ENCODE measurements around the gene GPN2. TPM values are rescaled to one million over a fixed set of nuclear protein-coding genes. Genes with fewer than 3 reads are reported as not detected.
A peak's percentile ranks its signal among the peaks of the same experiment; 100 is the strongest.

GPN2 gene
- total RNA-seq, 1 donor from 2014 or later: 6.8 TPM

DNA sequence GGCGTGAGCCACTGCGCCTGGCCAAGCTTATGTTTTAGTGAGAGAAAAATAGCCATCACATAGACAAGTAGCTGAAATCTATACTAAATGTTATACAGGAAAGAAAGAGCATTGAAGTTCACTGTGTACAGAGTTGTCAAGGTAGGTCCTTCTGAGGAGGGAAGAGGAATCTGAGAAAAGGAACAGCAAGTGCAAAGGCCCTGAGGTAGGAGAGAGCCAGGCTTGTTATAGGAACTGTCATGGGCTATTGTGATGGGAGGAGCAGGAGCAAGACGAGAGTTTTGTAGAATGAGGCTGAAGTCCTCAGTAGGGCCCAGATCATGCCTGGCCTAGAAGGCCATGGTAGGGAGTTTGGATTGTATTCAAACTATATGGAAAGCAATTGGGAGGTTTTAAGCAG lies 59.0 kb downstream of the GPN2 start:
- Histone ChIP-seq H3F3A (ENCODE audit: low read depth) (peaks cover 26% of the 10 kb centered on the region), H3K27ac (no peak overlapping the region), H3K4me1 (peaks cover 25% of the 10 kb centered on the region), H2AFZ (replicated peaks) (no peak overlapping the region), H3K9me3 (ENCODE audit: low read depth) (no peaks in the 10 kb centered on the region), H3K9ac (no peak overlapping the region), H3K79me2 (ENCODE audit: low read depth) (peaks cover 51% of the 10 kb centered on the region), H3K27me3 (no peaks in the 10 kb centered on the region), H4K20me1 (ENCODE audit: low read depth) (peaks cover 61% of the 10 kb centered on the region), H3K4me2 (no peak overlapping the region), H3K4me3 (no peak overlapping the region), H3K36me3 (no peaks in the 10 kb centered on the region)
- Mint-ChIP-seq H3K4me3 (no peak overlapping the region), H3K27ac (no peak overlapping the region), H3K27me3 (ENCODE audit: insufficient read depth, low read depth) (peaks cover 10% of the 10 kb centered on the region), H3K9me3 (no peaks in the 10 kb centered on the region), H3K4me1 (peaks cover 39% of the 10 kb centered on the region), H3K36me3 (peaks cover 24% of the 10 kb centered on the region)
- no peak for TF ChIP-seq EZH2phosphoT487 (IDR thresholded peaks at IDR 0.05)
- DNase-seq (ENCODE audit: low spot score): no peak

DNA sequence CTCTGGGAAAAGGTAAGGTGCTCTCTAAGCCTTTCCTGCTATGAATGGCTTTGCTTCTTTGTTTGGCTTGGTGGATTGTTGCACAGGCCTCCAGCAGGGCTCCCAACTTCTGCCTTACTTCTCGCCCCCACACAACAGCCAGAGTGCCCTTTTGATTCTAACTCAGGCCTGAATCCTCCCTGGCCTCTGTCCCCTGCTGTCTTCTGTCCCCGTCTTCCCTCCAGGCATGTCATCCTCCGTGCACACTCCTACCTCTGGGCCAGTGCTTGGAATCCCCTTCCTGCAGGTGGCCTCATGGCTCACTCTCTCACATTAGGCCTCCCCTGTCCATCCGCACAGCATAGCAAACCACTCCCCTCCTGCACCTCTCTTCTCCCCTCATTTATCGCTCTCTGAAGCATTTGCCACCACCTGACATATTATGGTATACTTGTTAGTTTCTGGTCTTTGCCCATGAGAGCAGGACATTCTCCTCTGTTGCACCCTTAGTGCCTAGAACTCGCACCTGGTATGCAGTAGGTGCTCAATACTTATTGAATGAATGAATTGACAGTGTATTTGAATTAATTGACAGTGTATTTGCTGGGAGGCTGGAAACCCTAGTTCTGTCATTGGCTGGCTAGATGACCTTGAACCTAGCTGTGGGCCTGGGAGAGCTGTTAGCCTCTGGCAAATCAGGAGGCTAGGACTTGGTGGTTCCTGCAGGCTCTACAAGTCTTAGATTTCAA lies 60.7 kb downstream of the GPN2 start:
- DNase-seq (ENCODE audit: low spot score): peak; percentile 33
- H3K27ac ChIP-seq: no peak overlapping the region
- peak overlapping the region; percentile 99 for H3K4me2 ChIP-seq
- H3K9ac ChIP-seq: no peak overlapping the region
- Mint-ChIP-seq H3K27ac (no peak overlapping the region), H3K36me3 (peaks cover 17% of the 10 kb centered on the region), H3K4me1 (peaks cover 36% of the 10 kb centered on the region), H3K27me3 (ENCODE audit: insufficient read depth, low read depth) (peaks cover 14% of the 10 kb centered on the region), H3K4me3 (peak overlapping the region; percentile 30), H3K9me3 (no peaks in the 10 kb centered on the region)
- H3K4me1 ChIP-seq: peaks cover 30% of the 10 kb centered on the region
- no peak overlapping the region for H2AFZ ChIP-seq (replicated peaks)
- TF ChIP-seq, protein P1, sequence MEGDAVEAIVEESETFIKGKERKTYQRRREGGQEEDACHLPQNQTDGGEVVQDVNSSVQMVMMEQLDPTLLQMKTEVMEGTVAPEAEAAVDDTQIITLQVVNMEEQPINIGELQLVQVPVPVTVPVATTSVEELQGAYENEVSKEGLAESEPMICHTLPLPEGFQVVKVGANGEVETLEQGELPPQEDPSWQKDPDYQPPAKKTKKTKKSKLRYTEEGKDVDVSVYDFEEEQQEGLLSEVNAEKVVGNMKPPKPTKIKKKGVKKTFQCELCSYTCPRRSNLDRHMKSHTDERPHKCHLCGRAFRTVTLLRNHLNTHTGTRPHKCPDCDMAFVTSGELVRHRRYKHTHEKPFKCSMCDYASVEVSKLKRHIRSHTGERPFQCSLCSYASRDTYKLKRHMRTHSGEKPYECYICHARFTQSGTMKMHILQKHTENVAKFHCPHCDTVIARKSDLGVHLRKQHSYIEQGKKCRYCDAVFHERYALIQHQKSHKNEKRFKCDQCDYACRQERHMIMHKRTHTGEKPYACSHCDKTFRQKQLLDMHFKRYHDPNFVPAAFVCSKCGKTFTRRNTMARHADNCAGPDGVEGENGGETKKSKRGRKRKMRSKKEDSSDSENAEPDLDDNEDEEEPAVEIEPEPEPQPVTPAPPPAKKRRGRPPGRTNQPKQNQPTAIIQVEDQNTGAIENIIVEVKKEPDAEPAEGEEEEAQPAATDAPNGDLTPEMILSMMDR (IDR thresholded peaks at IDR 0.05): no peak
- TF ChIP-seq EZH2phosphoT487 (IDR thresholded peaks at IDR 0.05): no peak
- peaks cover 61% of the 10 kb centered on the region for H4K20me1 ChIP-seq (ENCODE audit: low read depth)
- H3K79me2 ChIP-seq (ENCODE audit: low read depth): peaks cover 51% of the 10 kb centered on the region
- H3K27me3 ChIP-seq: no peaks in the 10 kb centered on the region
- no peaks in the 10 kb centered on the region for H3K9me3 ChIP-seq (ENCODE audit: low read depth)
- peaks cover 29% of the 10 kb centered on the region for H3F3A ChIP-seq (ENCODE audit: low read depth)
- no peaks in the 10 kb centered on the region for H3K36me3 ChIP-seq
- H3K4me3 ChIP-seq: no peak overlapping the region

DNA sequence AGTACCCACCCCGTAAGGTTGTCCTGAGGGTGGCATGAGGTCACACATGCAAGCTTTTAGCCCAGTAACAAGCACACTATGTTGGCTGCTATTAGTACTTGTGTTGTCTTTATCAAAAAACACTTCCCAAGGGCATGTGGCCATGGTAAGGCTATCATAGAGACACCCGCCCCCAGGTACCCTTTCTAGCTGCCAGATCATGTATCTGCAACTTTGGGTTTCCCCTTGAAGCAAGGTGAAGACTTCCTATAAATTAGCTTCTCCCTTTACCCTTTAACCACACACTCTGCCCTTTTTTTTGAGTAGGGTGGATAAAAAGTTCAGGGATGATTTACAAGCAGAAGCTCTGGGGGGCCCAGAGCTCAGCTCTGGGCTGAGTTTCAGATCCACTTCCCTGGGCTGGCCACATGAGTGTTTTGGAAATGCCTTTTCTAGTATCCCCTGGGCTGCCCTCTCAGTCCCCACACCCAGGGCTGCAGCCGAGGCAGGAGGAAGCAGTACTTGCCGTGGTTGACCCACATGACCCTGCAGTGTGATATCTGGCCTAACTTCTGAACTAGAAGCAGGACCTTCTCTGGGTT lies 61.6 kb downstream of the GPN2 start:
- Histone ChIP-seq H2AFZ (replicated peaks) (no peak overlapping the region), H3K4me2 (peak overlapping the region; percentile 99), H3K9ac (no peak overlapping the region), H3K9me3 (ENCODE audit: low read depth) (no peaks in the 10 kb centered on the region), H4K20me1 (ENCODE audit: low read depth) (peaks cover 61% of the 10 kb centered on the region), H3F3A (ENCODE audit: low read depth) (peaks cover 21% of the 10 kb centered on the region), H3K79me2 (ENCODE audit: low read depth) (peaks cover 51% of the 10 kb centered on the region), H3K4me3 (no peak overlapping the region), H3K4me1 (peaks cover 30% of the 10 kb centered on the region), H3K36me3 (no peaks in the 10 kb centered on the region), H3K27ac (no peak overlapping the region), H3K27me3 (no peaks in the 10 kb centered on the region)
- Mint-ChIP-seq H3K4me3 (peak overlapping the region; percentile 92), H3K9me3 (no peaks in the 10 kb centered on the region), H3K27ac (no peak overlapping the region), H3K36me3 (peaks cover 13% of the 10 kb centered on the region), H3K4me1 (peaks cover 30% of the 10 kb centered on the region), H3K27me3 (ENCODE audit: insufficient read depth, low read depth) (peaks cover 14% of the 10 kb centered on the region)
- no peak for DNase-seq (ENCODE audit: low spot score)
- TF ChIP-seq EZH2phosphoT487 (IDR thresholded peaks at IDR 0.05): no peak
- TF ChIP-seq EZH2 (IDR thresholded peaks at IDR 0.05): no peak
- TF ChIP-seq, protein P1 (IDR thresholded peaks at IDR 0.05): no peak

DNA sequence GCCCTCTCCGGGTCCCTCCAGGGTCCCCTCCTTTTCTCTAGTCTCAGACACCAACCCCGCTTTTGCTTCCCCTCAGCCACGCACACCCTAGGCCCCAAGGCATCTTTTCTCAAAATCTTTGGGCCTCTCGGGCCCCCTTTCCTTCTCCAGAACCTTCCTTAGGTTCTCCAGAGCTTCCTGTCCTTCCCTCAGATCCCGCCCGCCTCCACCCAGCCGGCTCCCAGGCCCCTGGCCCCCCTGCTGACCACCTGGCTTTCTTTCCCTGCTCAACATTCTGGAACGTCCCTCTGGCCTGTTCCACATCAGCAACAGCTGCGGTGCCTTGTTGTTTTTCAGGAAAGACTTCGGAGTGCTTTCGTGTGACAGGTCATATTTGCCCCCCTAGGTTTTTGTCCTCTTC lies 62.4 kb downstream of the GPN2 start:
- Mint-ChIP-seq H3K27ac (peak overlapping the region; percentile 94), H3K4me1 (peaks cover 25% of the 10 kb centered on the region)
- TF ChIP-seq EZH2phosphoT487 (IDR thresholded peaks at IDR 0.05) (no peak), EZH2 (IDR thresholded peaks at IDR 0.05) (no peak)
- TF ChIP-seq, protein P1 (IDR thresholded peaks at IDR 0.05): no peak

More for the DNA sequence above, 62.4 kb downstream of the GPN2 start:
- Histone ChIP-seq H4K20me1 (ENCODE audit: low read depth) (peaks cover 54% of the 10 kb centered on the region), H3K4me3 (peak overlapping the region; percentile 94), H3K27me3 (no peaks in the 10 kb centered on the region), H3K27ac (no peak overlapping the region), H3K4me2 (peak overlapping the region; percentile 99), H3K36me3 (no peaks in the 10 kb centered on the region), H3K9ac (peak overlapping the region; percentile 84), H3F3A (ENCODE audit: low read depth) (peaks cover 20% of the 10 kb centered on the region), H2AFZ (replicated peaks) (no peak overlapping the region), H3K4me1 (peaks cover 30% of the 10 kb centered on the region), H3K79me2 (ENCODE audit: low read depth) (peaks cover 51% of the 10 kb centered on the region), H3K9me3 (ENCODE audit: low read depth) (no peaks in the 10 kb centered on the region)
- peaks cover 9% of the 10 kb centered on the region for H3K36me3 Mint-ChIP-seq
- peak; percentile 39 for DNase-seq (ENCODE audit: low spot score)
- no peaks in the 10 kb centered on the region for H3K9me3 Mint-ChIP-seq
- H3K27me3 Mint-ChIP-seq (ENCODE audit: insufficient read depth, low read depth): peaks cover 14% of the 10 kb centered on the region
- H3K4me3 Mint-ChIP-seq: peak overlapping the region; percentile 92

Data from neural progenitor cell (in vitro differentiated cells).